Skin epidermis (tissue), 12 donors: ENCODE data around the gene SH2D7.

ENCODE experiments used
- H3K27ac ChIP-seq, 21 experiments: fragments of 200-600 bp; sonication (generic) in 11 of 21; one replicate each; pipeline ENCODE4 v1.5.0; 2020; ENCODE audit warnings: mild to moderate bottlenecking in 3 of 21, inconsistent platforms in 2 of 21, moderate library complexity in 2 of 21
- H3K4me3 ChIP-seq, 7 experiments: fragments of 200-600 bp; sonication (generic) in 2 of 7; one replicate each; pipeline ENCODE4 v1.5.0; 2020; ENCODE audit warnings: inconsistent platforms in 2 of 7, mild to moderate bottlenecking in 2 of 7, moderate library complexity in 1 of 7

SH2D7 gene

DNA sequence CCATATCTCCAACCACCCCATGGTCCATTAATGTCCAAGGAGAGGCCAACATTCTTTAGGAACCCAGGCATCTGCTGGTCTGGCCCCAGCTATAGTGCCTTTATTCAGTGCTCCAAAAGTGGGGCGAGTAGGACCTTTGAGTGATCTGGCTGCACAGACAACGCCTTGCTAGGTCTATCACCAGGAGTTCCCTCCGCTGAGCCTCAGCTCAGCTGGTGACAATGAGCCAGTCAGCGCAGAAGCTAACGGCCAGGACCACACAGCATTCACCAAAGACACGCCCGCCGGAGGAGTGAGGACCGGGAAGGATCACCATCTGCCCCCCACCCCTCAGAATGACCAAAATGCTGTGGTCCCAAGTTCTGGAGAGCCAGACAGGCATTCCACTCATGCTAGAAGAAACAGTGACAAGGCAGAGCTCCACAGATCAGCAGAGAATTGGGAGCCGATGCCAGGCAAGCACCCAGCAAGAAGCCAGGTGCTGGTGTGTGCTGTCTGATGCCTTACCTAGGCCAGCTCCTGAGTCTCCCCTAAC, 33.9 kb upstream of the SH2D7 start:
- Histone ChIP-seq H3K27ac (peak overlapping the region in 20 of 21 experiments; percentile 2 to 95 (median 72)), H3K4me3 (no peak overlapping the region)

DNA sequence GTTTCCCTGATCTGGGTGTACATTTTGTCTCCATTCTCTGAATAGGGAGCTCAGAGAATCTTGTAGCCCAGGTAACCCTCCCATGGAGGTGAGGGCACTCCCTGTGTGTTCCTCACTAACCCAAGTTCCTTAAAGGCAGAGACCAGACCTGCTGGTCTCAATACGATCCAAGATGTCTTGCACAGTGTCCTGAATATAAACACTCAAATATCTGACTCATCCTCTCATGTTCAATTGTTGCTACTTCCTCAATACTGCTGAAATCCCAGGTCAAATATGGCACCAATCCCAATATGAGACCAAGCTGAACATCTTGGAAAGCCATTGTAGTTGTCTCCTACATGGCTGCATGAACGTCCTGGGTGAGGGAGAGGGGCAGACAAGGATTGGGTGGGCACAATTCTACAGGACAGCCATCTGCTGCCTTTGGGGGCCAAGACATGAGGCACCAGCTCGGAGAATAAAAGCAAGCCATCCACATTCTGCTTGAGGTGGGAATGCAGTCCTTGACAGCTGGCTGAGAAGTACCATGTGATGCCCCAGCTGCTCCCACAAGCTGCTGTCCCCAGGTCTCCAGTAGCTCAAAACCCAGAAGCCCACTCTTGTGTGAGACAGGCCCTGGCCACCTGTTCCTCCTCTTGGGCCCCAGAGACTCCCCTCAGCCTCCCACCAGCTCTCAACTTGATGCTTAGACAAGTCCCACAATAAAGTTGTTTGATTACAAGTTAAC, 33.1 kb upstream of the SH2D7 start:
- peak overlapping the region in 20 of 21 experiments; percentile 2 to 95 (median 72) for H3K27ac ChIP-seq
- H3K4me3 ChIP-seq: no peak overlapping the region

DNA sequence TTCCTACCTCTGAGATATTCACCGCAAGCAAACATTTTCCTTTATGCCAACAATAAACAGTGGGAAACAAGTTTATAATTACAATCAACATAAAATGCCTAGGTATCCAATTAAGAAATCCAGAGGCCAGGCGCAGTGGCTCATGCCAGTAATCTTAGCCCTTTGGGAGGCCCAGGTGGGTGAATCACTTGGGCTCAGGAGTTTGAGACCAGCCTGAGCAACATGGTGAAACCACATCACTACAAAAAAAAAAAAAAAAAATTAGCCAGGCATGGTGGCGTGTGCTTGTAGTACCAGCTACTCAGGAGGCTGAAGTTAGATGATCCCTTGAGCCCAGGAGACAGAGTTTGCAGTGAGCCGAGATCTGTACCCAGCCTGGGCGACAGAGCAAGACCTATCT, 32.1 kb upstream of the SH2D7 start:
- peak overlapping the region in 11 of 21 experiments; percentile 26 to 95 (median 79) for H3K27ac ChIP-seq

DNA sequence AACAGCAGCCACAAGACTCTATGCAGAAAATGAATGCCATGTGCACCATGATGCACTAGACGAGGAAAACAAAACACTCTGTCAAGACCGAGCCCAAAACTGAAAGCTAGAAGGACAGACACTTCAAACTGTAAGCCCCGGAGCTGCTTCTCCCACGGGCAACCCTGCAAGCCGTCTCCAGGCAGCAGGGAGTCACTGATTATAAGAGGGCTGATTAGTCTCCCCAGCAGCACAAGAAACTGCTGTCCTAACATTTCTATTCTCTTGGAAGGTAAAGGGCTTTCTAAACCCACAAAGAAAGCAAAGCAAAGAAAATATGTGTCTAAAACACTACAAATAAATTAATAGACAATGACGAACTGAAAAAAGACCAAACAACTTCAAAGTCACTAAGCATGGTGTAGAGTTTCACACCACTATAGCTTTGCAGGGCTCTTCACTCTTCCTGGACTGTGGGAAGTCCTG, 30.4 kb upstream of the SH2D7 start:
- peak overlapping the region in 19 of 21 experiments; percentile 9 to 95 (median 71) for H3K27ac ChIP-seq
- peak overlapping the region in 1 of 7 experiments; percentile 6 for H3K4me3 ChIP-seq

More for the DNA sequence above, 32.1 kb upstream of the SH2D7 start:
- no peak overlapping the region for H3K4me3 ChIP-seq

DNA sequence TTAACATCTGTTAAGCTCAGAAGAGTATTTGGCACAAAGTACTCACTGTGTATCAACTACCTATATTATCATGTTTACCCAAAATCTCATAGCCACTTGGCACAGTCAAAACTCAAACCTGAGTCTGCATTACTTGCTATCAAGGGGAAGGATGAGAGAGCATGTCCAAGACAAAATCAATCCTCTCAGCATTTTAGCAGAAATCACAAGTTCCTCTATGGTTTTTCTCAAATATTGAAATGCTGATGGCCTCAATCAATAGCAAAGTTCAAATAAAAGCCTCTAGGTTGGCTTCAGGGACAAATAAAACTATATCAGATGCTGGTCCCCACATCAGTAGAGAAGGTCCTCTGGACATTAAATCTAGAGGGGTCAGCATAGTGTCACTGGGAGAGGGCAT, 29.1 kb upstream of the SH2D7 start:
- H3K4me3 ChIP-seq: no peak overlapping the region
- H3K27ac ChIP-seq: peak overlapping the region in 16 of 21 experiments; percentile 1 to 95 (median 78)

DNA sequence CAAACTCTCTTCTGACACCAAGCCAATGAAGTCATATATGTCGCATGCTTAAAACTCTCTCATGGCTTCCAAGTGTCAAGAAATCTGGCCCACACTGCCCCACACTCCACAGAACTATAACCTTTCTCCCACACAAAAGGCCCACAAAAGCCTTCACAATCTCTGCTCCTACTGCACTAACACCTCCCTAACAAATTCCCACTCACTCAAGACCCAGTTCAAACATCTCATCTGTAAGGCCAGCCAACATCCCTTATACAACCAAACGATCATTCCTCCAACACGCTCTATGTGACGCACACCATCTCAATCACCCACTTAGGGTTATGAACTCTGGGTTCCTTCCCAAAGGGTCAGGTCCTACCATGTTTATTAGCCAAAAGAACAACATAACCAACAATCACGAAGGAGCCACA, 28.4 kb upstream of the SH2D7 start:
- H3K27ac ChIP-seq: peak overlapping the region in 18 of 21 experiments; percentile 1 to 95 (median 76)
- H3K4me3 ChIP-seq: no peak overlapping the region

DNA sequence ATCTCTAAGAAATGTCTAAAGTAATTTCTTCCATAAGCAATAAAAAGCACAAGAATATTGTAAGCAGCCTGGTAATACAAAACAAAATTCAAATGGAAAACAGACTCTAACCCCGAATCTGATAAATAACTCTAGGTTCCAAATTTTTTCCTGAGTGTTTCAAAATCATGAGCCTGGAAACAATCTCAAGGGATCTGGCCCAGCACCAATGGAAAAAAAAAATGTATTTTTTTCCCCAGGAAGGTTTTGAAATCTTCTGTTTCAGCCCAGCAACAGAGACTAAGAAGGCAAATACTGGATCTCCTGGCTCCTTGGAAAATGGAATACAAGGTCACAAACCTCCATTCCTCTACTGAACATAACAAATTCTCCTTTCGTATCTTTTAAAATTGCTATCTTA, 27.8 kb upstream of the SH2D7 start:
- Histone ChIP-seq H3K27ac (peak overlapping the region in 20 of 21 experiments; percentile 39 to 95 (median 78)), H3K4me3 (no peak overlapping the region)

DNA sequence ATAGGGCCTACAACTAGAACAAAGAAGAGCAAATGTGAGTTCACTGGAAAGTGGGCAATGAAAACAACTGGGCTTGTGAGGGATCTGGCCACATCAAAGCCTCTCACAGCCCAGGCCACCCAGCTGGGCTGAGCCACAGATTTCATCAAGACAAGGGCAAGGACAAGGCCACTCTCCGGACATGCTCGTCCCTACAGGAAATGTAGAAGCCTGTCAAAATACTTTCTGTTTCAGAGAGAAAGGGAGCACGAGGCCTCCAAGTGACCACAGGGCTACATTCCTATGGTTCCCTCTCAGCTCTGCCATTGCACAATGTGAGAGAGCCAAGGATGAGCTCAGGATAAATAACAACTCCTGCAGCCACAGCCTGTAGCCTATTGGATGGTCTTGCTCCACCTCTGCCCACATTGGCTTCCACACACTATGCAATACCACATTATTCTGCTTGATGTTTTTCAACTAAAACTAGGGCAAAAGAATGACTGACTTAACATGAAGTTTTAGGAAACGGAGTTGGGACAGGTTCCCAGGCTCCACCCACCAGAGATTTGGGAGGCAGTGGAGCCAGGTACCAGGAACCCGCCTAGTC, 27.0 kb upstream of the SH2D7 start:
- Histone ChIP-seq H3K27ac (peak overlapping the region in 20 of 21 experiments; percentile 39 to 95 (median 78)), H3K4me3 (no peak overlapping the region)

DNA sequence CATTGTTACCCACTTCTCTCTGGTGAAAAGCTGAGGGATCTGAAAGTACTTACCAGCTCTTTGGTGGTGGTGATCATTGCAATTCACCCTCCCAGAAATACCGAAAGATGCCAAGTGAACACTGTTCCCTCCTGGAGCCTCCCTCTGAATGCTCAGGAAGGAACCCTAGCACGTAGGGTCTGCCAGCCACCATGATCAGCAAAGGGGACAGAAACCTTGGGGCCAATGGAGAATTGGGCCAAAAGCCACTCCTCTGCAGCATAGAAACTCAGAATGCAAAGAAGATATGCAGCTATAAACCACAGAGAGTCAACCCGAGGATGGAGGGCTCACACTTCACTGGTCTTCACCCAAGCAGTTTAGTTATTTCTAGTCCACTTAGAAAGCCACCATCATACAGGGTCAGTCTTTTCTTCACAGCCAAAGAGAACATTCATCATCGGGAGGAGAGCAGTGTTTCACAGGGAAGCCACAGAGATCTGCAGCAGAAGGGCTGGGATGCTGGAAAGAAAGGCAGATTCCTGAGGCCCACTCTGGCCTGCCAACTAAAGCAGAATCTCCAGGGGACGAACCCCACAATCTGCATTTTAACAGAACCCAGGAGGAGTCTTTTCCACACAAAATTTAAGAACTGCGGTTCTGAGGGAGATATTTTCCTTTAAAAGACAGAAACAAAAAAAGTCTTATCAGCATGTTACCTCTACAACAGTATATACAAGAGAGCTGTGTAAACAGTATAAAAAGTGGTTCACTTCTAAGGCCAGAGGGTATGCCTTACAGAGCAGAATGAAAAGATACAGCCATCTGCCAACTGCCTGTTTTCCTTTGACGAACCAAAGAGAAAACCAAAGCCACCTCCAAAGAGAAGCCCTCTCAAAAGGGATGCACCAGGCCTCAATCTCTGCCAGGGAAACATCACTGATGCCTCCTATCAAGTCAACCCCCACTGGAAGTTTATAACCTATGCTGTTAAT, 26.1 kb upstream of the SH2D7 start:
- Histone ChIP-seq H3K27ac (peak overlapping the region in 20 of 21 experiments; percentile 10 to 95 (median 78)), H3K4me3 (no peak overlapping the region)

DNA sequence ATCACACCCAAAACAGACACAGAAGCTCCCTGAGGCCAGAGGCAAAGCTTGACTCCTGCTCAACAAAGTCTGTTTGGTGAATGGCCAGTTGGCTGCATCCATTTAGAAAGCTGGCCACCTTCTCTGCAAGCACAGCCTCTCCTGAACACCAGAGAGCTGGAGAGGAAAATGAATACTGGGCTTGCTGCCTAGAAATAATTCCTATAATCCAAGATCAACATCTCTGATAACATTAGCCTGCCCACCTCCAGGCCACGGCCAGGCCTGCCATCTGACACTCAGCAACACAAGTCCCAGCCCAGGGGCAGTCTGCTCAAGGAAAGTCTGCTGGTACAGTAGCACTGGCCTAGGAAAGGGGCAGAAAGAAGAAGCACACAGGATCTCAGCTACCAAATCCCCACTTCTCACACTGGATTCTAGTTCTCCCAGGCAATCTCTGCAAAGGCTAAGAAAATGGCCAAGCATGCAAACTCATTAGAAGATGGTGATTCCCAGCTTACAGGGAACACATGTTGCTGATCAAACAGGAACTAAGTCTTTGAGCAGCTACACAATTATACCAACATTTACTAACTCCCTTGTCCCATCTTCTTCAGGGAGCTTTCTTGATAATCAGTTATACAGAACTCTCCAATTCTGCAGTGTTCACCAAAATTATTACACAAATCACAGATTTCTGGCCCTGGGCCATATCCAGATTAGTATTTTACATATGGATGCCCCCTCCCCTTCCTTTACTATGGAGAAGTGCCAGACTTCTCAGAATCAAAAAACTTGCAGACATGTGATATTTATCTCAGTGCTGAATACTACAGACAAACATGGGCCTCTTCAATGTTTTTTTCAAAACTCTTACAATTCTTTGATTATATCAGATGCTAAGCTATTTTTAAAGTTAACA, 24.8 kb upstream of the SH2D7 start:
- Histone ChIP-seq H3K27ac (peak overlapping the region in 20 of 21 experiments; percentile 7 to 95 (median 77)), H3K4me3 (no peak overlapping the region)

DNA sequence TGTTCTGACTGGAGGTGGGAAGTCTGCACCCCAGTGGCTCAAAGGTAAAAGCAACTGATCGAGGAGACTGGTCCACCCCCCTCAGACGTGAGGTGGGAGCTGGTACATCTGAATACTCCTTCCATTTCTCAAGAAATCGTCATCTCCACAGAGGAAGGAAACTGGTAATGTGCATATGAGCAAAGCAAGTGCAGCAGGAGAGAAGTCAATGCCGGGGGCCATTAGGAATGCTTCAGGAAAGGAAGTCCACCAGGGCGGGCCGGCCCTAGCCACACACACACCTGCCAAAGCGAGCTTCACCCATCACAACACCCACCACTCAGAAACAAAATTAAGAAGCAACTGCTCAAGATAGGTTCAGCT, 23.3 kb upstream of the SH2D7 start:
- Histone ChIP-seq H3K27ac (peak overlapping the region in 20 of 21 experiments; percentile 28 to 95 (median 78)), H3K4me3 (no peak overlapping the region)

DNA sequence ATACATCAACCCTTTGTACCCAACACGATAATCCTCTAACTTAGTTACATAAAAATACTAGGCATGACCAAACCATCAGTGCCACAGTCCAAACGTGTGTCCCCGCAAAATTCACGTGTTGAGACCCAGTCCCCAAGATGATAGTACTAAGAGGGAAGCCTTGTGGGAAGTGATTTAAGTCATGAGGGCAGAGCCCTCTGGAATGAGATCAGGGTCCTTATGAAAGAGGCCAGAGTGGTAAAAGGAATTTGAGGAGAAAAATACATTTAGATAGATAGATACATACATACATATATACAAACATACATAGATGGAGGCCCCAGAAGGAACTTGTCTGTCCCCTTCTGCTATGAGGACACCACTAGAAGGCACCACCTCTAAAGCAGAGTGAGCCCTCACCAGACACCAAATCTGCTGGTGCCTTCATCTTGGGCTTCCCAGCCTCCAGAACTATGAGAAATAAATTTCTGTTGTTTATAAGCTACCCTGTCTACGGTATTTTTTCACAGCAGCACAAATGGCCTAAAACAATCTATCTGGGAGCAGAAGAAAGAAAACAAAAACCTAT, 22.8 kb upstream of the SH2D7 start:
- H3K27ac ChIP-seq: peak overlapping the region in 20 of 21 experiments; percentile 28 to 95 (median 78)
- no peak overlapping the region for H3K4me3 ChIP-seq

DNA sequence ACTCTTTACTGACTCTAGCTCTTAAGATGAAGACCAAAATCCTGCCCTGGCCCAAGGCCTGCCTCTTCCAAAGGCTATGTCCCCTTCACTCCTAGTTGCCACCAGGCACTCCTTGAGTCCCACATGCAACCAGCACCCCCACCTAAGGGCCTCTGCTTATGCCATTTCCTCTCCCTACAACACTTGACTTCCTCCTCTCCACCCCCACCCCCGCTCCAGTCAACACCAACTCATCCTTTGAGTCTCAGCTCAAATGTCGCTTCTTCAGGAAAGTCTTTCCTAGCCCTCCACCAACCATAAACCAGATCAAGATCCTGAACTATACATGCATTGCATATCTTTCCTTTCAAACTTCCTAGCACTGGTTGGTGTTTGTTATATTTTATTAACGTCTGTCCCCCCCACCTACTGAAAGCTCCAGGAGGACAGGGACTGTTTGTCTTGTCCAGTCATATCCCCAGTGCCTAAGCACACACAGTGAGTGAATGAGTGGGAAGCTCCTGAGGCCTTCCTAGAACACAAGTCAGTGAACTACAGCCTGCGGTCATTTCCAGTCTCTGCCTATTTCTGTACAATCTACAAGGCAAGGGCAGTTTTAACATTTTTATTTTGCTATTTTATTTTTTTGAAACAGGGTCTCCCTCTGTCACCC, 22.2 kb upstream of the SH2D7 start:
- H3K27ac ChIP-seq: peak overlapping the region in 20 of 21 experiments; percentile 22 to 95 (median 78)
- H3K4me3 ChIP-seq: no peak overlapping the region

DNA sequence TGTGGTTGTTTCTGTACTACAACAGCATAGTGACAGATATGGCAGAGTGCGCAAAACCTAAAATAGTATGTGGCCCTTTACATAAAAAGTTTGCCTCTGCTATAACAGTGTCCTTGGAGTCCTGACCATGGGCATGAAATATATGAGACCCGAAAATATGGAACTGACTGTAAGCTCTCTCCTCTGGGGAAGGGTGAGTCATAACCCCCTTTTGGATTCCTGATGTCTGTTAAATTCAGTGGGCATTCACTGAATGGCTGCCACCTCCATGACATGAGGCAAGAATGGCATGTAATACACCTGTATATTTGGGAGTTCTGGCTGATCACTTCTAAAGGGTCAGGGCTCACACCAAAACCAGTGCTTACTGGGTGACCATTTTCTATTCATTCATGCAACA, 21.0 kb upstream of the SH2D7 start:
- no peak overlapping the region for H3K4me3 ChIP-seq
- peak overlapping the region in 16 of 21 experiments; percentile 31 to 95 (median 78) for H3K27ac ChIP-seq

DNA sequence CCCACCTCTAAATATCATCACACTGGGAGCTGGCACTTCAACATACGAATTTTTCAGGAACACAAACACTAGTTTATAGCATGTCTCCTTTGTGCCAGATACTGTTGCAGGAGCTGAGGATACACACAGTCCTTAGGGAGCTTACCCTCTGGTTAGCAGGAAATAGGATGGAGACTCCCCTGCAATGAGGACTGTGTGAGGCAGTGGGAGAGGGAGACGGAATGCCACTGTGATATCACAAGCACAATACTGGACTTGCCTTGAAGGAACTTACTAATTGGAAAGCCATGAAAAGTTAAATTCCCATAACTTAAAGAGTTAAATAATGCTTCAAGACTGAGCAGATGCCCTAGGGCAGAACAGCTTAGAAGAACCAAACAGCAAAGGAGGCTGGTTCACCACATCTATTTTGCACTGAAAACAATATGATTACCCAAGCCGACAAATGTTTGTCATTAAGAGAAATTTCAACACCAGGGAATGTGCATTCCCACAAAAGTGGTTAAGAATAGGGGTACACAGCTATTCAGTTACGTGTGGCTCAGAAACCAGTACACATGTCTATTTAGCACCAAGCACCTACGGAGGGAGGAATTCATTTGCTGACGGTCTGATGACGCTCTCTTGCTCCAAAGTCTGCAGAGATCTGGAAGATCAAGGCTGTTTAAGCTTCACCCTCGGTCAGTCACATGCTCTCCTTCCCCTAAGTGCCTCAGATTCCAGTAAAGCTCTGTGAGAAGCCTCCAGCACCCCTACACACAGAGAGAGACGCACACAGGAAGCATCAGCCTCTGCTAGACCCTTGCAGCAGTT, 20.1 kb upstream of the SH2D7 start:
- H3K27ac ChIP-seq: peak overlapping the region in 19 of 21 experiments; percentile 3 to 95 (median 72)
- no peak overlapping the region for H3K4me3 ChIP-seq

DNA sequence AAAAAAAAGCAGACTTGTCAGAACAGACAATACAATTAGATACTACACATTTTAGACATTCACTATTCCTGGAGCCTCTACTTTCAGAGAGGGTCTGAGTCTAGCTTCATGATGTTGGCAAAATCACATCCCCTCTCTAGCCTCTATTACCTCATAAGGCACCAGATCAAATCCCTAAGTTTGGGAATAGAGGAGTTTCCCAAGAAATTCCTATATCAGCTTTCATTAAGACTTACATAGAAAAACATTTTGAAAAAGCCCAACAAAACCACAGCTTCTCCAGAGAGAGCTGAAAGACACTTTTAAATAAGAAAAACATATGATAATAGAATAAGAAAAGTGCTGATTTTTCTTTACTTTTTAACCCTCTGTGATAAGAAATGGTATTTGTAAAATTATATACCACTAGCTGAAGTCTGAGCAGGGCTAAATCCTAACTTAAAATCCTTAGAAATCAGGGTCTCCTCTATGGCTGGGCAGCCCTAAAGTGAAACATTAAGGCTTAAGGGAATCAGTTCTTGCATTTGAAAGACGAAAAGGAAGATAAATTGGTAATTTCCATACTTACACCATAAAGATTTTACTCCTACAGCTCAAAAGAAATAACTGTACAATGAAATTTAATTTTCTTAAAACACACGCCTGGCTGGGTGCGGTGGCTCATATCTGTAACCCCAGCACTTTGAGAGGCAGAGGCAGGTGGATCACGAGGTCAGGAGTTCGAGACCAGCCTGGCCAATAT, 19.1 kb upstream of the SH2D7 start:
- H3K4me3 ChIP-seq: no peak overlapping the region
- H3K27ac ChIP-seq: peak overlapping the region in 19 of 21 experiments; percentile 3 to 95 (median 72)
